GM12892 (cell line): ENCODE data around the gene HOXD8.

ENCODE experiments used
- POLR2A ChIP-seq: IDR thresholded peaks from 2 replicates; pipeline ENCODE4 v1.6.1; 2011; ENCODE audit warnings: low read depth, low read length, control low read depth
- POLR2AphosphoS5 ChIP-seq: IDR thresholded peaks from 2 replicates; pipeline ENCODE4 v1.6.1; 2011; ENCODE audit warnings: low read depth, low read length, control low read depth
- TAF1 ChIP-seq: IDR thresholded peaks from 2 replicates; pipeline ENCODE4 v1.6.1; 2011; ENCODE audit warnings: low read depth, mild to moderate bottlenecking, control low read depth, low read length, borderline replicate concordance

GRCh38 chr2:176142281-176142680, 12.8 kb downstream of the HOXD8 start:
- TF ChIP-seq POLR2AphosphoS5 (no peak), POLR2A (no peak), TAF1 (no peak)
